ENCODE results near the gene PLXNA4. TPM values are rescaled to one million over a fixed set of nuclear protein-coding genes. Genes with fewer than 3 reads are reported as not detected.

PLXNA4 gene
- polyA plus RNA-seq, 2 donors, result 0.44 to 0.55 TPM

DNA sequence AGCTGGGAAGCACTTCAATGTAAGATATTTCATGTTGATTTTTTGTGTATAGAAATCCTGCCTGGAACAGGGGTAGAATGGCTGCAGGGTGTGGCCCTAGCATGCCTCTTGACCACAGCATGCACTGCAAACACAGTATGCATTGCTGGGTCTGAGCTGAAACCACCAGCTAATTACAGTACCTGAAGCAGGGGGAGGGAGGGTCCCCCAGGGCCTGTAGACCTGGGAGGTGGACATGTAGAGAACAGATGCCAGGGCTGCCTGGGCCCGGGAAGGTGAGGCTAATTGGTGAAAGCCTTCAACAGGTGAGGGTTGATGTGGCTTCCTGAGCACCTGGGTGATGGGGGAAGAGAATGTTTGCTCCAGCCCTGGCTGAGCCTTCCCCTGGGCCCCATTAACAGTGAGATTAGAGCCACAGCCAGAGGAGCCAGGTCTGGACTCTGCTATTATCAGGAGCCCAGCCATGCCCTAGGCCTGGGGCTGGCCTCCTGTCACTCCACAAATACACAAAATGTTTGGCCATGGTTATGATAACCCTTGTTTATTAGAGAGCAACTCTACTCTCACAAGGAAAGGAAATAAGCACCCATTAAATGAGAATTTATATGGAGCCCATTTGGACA, 83.3 kb downstream of the PLXNA4 start:
- H3K27me3 ChIP-seq (ENCODE audit: control insufficient read depth in 1 of 2, insufficient read depth in 2 of 2, low read length in 2 of 2), result no peaks in the 10 kb centered on the region
- H3K4me1 ChIP-seq (ENCODE audit: control insufficient read depth in 2 of 2, insufficient read depth in 2 of 2, low read length in 1 of 2), result peaks cover 0 to 2% of the 10 kb centered on the region in 2 donors
- no peak overlapping the region for H3K4me3 ChIP-seq (ENCODE audit: low read depth in 1 of 2, low read length in 2 of 2)
- no peaks in the 10 kb centered on the region for H3K9me3 ChIP-seq (ENCODE audit: control insufficient read depth in 2 of 2, insufficient read depth in 1 of 2, low read depth in 1 of 2, low read length in 1 of 2)
- no peak overlapping the region for H3K27ac ChIP-seq (ENCODE audit: low read depth in 2 of 2, low read length in 1 of 2)
- WGBS, 2 donors, result 22 to 72% methylated on average over 1 of the region's 1 CpG
- no peaks in the 10 kb centered on the region for H3K36me3 ChIP-seq (ENCODE audit: control insufficient read depth in 2 of 2, insufficient read depth in 2 of 2, low read length in 1 of 2)

DNA sequence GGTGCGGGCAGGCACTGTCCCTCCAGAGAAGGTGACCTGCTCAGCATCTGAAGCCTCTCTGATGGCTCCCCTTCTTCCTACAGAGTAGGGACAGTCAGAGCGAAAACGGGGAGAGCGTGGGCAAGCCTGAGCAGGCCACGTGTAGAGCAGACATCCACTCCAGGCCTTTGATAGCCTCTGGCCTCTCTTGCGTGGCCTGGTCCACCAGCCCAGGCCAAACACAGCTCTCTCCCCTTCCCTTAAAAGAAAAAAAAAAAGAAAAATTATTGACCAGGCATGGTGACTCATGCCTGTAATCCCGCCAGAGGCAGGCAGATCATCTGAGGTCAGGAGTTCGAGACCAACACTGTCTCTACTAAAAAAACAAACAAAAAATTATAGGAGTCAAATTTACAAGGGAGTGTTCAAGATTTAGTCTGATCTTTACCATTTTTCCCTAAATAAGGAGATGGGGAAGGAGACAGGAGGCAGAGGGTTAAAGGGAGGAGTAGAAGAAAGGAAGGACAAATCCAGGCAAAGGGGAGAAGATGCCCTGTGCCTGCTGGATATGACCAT, 84.8 kb downstream of the PLXNA4 start:
- H3K36me3 ChIP-seq (ENCODE audit: control insufficient read depth in 2 of 2, insufficient read depth in 2 of 2, low read length in 1 of 2), result no peaks in the 10 kb centered on the region
- 75 to 82% methylated on average over 8 of the region's 8 CpGs for WGBS, 2 donors
- peaks cover 0 to 2% of the 10 kb centered on the region in 2 donors for H3K4me1 ChIP-seq (ENCODE audit: control insufficient read depth in 2 of 2, insufficient read depth in 2 of 2, low read length in 1 of 2)
- H3K27me3 ChIP-seq (ENCODE audit: control insufficient read depth in 1 of 2, insufficient read depth in 2 of 2, low read length in 2 of 2), result no peaks in the 10 kb centered on the region
- H3K9me3 ChIP-seq (ENCODE audit: control insufficient read depth in 2 of 2, insufficient read depth in 1 of 2, low read depth in 1 of 2, low read length in 1 of 2), result no peaks in the 10 kb centered on the region
- H3K27ac ChIP-seq (ENCODE audit: low read depth in 2 of 2, low read length in 1 of 2), result no peak overlapping the region
- H3K4me3 ChIP-seq (ENCODE audit: low read depth in 1 of 2, low read length in 2 of 2), result no peak overlapping the region

DNA sequence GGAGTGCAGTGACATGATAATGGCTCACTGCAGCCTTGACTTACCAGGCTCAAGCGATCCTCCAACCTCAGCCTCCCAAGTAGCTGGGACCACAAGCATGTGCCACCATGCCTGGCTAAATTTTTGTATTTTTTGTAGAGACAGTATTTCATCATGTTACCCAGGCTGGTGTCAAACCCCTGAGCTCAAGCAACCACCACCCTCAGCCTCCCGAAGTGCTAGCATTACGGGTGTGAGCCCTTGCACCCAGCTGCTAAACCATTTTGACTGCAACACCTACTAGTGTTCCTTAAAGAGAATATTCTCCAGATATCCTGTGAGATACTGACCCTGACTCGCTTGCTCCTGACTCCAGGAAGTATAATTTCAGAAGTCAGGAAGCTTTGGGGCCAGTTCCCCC, 85.8 kb downstream of the PLXNA4 start:
- H3K27ac ChIP-seq (ENCODE audit: low read depth in 2 of 2, low read length in 1 of 2), result no peak overlapping the region
- H3K9me3 ChIP-seq (ENCODE audit: control insufficient read depth in 2 of 2, insufficient read depth in 1 of 2, low read depth in 1 of 2, low read length in 1 of 2), result no peaks in the 10 kb centered on the region
- WGBS, 2 donors, result 72 to 77% methylated on average over 4 of the region's 4 CpGs
- H3K4me1 ChIP-seq (ENCODE audit: control insufficient read depth in 2 of 2, insufficient read depth in 2 of 2, low read length in 1 of 2), result peaks cover 0 to 2% of the 10 kb centered on the region in 2 donors
- no peaks in the 10 kb centered on the region for H3K36me3 ChIP-seq (ENCODE audit: control insufficient read depth in 2 of 2, insufficient read depth in 2 of 2, low read length in 1 of 2)
- no peaks in the 10 kb centered on the region for H3K27me3 ChIP-seq (ENCODE audit: control insufficient read depth in 1 of 2, insufficient read depth in 2 of 2, low read length in 2 of 2)
- no peak overlapping the region for H3K4me3 ChIP-seq (ENCODE audit: low read depth in 1 of 2, low read length in 2 of 2)

DNA sequence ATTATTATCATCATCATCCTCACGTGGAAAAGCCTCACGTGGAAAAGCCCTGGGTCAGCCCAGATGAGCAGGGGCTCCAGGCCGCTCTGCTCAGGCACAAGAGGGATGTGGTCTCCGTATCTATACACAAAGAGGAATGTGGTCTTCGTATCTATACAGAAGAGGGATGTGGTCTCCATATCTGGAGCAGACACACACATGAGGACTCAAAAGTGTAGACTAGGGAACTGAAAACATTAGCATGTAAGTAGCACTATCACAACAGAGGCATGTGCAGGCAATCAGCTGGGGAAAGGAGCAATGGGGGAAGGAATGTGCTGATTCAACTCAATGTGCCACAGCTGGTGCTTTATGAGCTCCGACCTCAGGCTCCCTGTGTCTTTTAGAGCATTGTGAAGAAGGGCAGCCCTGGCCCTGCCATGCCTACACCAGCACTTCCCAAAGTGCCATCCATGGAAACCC, 86.5 kb downstream of the PLXNA4 start:
- Histone ChIP-seq H3K27me3 (ENCODE audit: control insufficient read depth in 1 of 2, insufficient read depth in 2 of 2, low read length in 2 of 2) (no peaks in the 10 kb centered on the region), H3K4me1 (ENCODE audit: control insufficient read depth in 2 of 2, insufficient read depth in 2 of 2, low read length in 1 of 2) (peaks cover 0 to 2% of the 10 kb centered on the region in 2 donors), H3K9me3 (ENCODE audit: control insufficient read depth in 2 of 2, insufficient read depth in 1 of 2, low read depth in 1 of 2, low read length in 1 of 2) (no peaks in the 10 kb centered on the region), H3K4me3 (ENCODE audit: low read depth in 1 of 2, low read length in 2 of 2) (no peak overlapping the region), H3K27ac (ENCODE audit: low read depth in 2 of 2, low read length in 1 of 2) (no peak overlapping the region), H3K36me3 (ENCODE audit: control insufficient read depth in 2 of 2, insufficient read depth in 2 of 2, low read length in 1 of 2) (no peaks in the 10 kb centered on the region)
- WGBS, 2 donors, result 83 to 85% methylated on average over 6 of the region's 6 CpGs

DNA sequence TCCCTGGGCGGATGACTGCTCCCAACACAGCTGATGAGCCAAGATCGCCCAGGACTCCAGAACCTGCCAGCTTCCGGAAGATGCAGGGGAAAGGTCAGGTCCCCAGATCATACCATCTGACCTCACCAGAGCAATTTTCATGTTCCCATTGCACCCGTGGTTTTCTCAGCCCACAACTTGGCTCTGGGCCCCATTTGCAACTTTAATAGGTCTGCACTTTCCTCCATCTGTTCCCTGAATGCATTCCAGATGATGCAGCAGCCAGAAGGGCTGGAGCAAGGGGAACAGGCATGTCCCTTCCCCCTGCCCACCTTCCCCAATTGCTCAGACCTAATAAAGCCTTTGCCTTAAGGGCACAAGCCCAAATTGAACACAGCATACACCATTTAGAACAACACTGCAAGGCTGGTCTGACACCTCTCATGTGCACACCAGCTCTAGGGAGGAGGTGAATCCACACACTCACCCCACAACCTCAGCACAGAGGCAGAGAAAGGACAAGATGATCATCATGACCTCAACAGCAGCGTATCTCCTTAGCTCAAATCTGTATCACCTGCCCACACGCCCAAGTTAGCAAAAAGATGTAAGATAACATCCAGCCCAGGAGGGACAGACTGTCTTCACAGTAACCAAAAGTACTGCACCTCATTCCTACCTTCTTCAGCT, 87.5 kb downstream of the PLXNA4 start:
- H3K4me3 ChIP-seq (ENCODE audit: low read depth in 1 of 2, low read length in 2 of 2), result no peak overlapping the region
- no peaks in the 10 kb centered on the region for H3K36me3 ChIP-seq (ENCODE audit: control insufficient read depth in 2 of 2, insufficient read depth in 2 of 2, low read length in 1 of 2)
- no peaks in the 10 kb centered on the region for H3K9me3 ChIP-seq (ENCODE audit: control insufficient read depth in 2 of 2, insufficient read depth in 1 of 2, low read depth in 1 of 2, low read length in 1 of 2)
- 75 to 81% methylated on average over 6 of the region's 6 CpGs for WGBS, 2 donors
- no peaks in the 10 kb centered on the region for H3K27me3 ChIP-seq (ENCODE audit: control insufficient read depth in 1 of 2, insufficient read depth in 2 of 2, low read length in 2 of 2)
- H3K4me1 ChIP-seq (ENCODE audit: control insufficient read depth in 2 of 2, insufficient read depth in 2 of 2, low read length in 1 of 2), result no peaks in the 10 kb centered on the region
- no peak overlapping the region for H3K27ac ChIP-seq (ENCODE audit: low read depth in 2 of 2, low read length in 1 of 2)

DNA sequence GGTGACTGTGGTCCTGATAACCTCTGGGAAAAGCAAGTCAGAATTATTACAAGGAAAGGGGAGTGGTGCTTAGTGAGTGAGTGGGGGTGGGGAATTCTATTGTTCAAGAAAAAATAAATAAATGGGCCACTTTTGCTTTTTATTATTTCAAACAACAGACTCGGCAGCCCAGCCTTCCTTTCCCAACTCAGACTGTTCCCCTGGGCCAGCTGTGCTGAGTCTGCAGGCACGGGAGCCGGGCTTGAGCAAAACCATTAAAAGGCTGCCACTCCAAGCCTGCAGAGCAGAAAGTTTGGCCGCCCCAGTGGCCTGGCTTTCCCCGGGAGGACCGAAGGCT, 90.0 kb downstream of the PLXNA4 start:
- no peak overlapping the region for H3K4me3 ChIP-seq (ENCODE audit: low read depth in 1 of 2, low read length in 2 of 2)
- H3K4me1 ChIP-seq (ENCODE audit: control insufficient read depth in 2 of 2, insufficient read depth in 2 of 2, low read length in 1 of 2), result no peaks in the 10 kb centered on the region
- no peaks in the 10 kb centered on the region for H3K27me3 ChIP-seq (ENCODE audit: control insufficient read depth in 1 of 2, insufficient read depth in 2 of 2, low read length in 2 of 2)
- H3K9me3 ChIP-seq (ENCODE audit: control insufficient read depth in 2 of 2, insufficient read depth in 1 of 2, low read depth in 1 of 2, low read length in 1 of 2), result no peaks in the 10 kb centered on the region
- WGBS, 2 donors, result 33 to 39% methylated on average over 6 of the region's 6 CpGs
- no peak overlapping the region for H3K27ac ChIP-seq (ENCODE audit: low read depth in 2 of 2, low read length in 1 of 2)
- no peaks in the 10 kb centered on the region for H3K36me3 ChIP-seq (ENCODE audit: control insufficient read depth in 2 of 2, insufficient read depth in 2 of 2, low read length in 1 of 2)

DNA sequence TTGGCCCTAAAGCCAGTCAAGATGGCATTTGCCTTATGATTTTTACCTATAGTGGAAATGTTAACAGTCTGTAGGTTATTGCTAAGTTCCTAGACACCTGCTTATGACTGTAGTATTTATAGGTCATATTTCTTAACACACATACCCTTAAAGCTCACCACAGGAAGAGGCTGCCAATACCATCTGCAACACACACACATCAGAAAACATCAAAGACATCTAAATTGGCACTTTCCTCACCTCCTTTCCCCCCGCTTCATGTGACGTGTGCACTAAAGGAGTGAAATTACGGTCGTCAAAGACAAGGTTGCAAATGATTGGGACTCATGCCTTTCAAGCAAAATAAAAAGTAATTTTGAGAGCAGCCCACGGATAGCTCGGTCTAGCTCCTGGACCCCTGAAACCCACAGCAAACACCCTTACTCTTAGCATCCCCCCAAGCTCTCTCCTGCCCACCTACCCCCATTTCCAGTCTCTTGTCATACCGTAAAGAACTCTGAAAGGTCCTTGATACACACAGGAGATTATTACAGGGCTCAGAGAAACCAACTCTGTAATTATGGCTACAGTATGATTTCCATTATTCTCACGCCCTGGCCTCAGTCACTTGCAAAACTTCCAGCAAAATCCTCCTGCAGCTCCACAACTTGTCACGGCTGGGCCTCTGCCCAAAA, 90.5 kb downstream of the PLXNA4 start:
- H3K27ac ChIP-seq (ENCODE audit: low read depth in 2 of 2, low read length in 1 of 2), result no peak overlapping the region
- WGBS, 2 donors, result 66 to 68% methylated on average over 9 of the region's 9 CpGs
- no peaks in the 10 kb centered on the region for H3K36me3 ChIP-seq (ENCODE audit: control insufficient read depth in 2 of 2, insufficient read depth in 2 of 2, low read length in 1 of 2)

DNA sequence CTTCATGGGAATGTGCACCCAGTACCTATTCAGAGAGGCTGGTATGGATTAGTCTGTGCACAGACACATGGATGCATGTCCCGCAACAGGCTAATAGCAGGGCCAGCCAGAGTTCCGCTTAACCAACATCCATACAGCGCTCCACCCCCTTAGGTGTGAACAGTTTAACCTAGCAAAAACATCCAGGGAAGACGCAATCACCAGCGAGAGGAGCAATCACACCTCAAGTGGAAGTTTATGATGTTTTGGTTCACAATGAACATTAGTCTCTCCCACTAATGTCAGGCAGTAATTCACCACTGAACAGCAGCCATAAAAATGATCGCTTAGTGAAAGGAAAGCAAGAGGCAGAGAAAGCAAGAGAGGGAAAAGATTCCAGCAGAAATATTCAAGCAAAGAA, 91.1 kb downstream of the PLXNA4 start:
- H3K9me3 ChIP-seq (ENCODE audit: control insufficient read depth in 2 of 2, insufficient read depth in 1 of 2, low read depth in 1 of 2, low read length in 1 of 2), result peaks cover 0 to 2% of the 10 kb centered on the region in 2 donors
- no peaks in the 10 kb centered on the region for H3K27me3 ChIP-seq (ENCODE audit: control insufficient read depth in 1 of 2, insufficient read depth in 2 of 2, low read length in 2 of 2)
- WGBS, 2 donors, result 86 to 87% methylated on average over 6 of the region's 6 CpGs
- no peaks in the 10 kb centered on the region for H3K36me3 ChIP-seq (ENCODE audit: control insufficient read depth in 2 of 2, insufficient read depth in 2 of 2, low read length in 1 of 2)
- no peak overlapping the region for H3K4me3 ChIP-seq (ENCODE audit: low read depth in 1 of 2, low read length in 2 of 2)
- H3K4me1 ChIP-seq (ENCODE audit: control insufficient read depth in 2 of 2, insufficient read depth in 2 of 2, low read length in 1 of 2), result no peaks in the 10 kb centered on the region
- no peak overlapping the region for H3K27ac ChIP-seq (ENCODE audit: low read depth in 2 of 2, low read length in 1 of 2)

More for the DNA sequence above, 90.5 kb downstream of the PLXNA4 start:
- Histone ChIP-seq H3K4me1 (ENCODE audit: control insufficient read depth in 2 of 2, insufficient read depth in 2 of 2, low read length in 1 of 2) (no peaks in the 10 kb centered on the region), H3K9me3 (ENCODE audit: control insufficient read depth in 2 of 2, insufficient read depth in 1 of 2, low read depth in 1 of 2, low read length in 1 of 2) (peaks cover 0 to under 1% of the 10 kb centered on the region in 2 donors), H3K27me3 (ENCODE audit: control insufficient read depth in 1 of 2, insufficient read depth in 2 of 2, low read length in 2 of 2) (no peaks in the 10 kb centered on the region), H3K4me3 (ENCODE audit: low read depth in 1 of 2, low read length in 2 of 2) (no peak overlapping the region)

DNA sequence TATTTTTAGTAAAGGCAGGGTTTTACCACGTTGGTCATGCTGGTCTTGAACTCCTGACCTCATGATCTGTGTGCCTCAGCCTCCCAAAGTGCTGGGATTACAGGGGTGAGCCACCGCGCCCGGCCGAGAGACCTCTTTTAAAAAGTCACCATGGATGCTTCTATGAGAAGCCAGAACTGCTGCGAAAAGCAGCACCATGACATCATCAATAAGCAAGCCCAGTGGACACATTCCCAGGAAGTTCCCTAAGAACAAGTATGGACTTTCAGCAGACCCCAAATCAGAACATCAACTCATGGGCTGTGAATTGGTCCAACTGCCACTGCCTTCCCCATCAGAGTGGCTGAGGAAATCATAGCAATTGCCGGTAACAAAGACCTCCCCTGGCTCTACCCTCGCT, 93.4 kb downstream of the PLXNA4 start:
- 87 to 90% methylated on average over 8 of the region's 8 CpGs for WGBS, 2 donors
- Histone ChIP-seq H3K4me3 (ENCODE audit: low read depth in 1 of 2, low read length in 2 of 2) (no peak overlapping the region), H3K36me3 (ENCODE audit: control insufficient read depth in 2 of 2, insufficient read depth in 2 of 2, low read length in 1 of 2) (no peaks in the 10 kb centered on the region), H3K9me3 (ENCODE audit: control insufficient read depth in 2 of 2, insufficient read depth in 1 of 2, low read depth in 1 of 2, low read length in 1 of 2) (peaks cover 0 to 2% of the 10 kb centered on the region in 2 donors), H3K27me3 (ENCODE audit: control insufficient read depth in 1 of 2, insufficient read depth in 2 of 2, low read length in 2 of 2) (no peaks in the 10 kb centered on the region), H3K4me1 (ENCODE audit: control insufficient read depth in 2 of 2, insufficient read depth in 2 of 2, low read length in 1 of 2) (no peaks in the 10 kb centered on the region), H3K27ac (ENCODE audit: low read depth in 2 of 2, low read length in 1 of 2) (no peak overlapping the region)

Measured in esophagus (tissue), 2 donors.